Suppressor macrophage treated with lipopolysaccharide for 4 hours (primary cell): ENCODE measurements around the gene CGB8.
"Not testable (repeated sequence)": the region's sequence is repeated elsewhere in the genome, so short reads cannot be mapped to it uniquely, and the experiment has no call there.

Experiments used
- DNase-seq: peaks from one replicate; pipeline ENCODE4 v3.0.0-alpha.2; 2020

The CGB8 gene

GRCh38 chr19:49064768-49065611 lies 16.1 kb upstream of the CGB8 start, which contains the start of gene NTF4:
Gene NTF4 (minus strand): TSS chr19:49064818. CDS start chr19:49061997, 2,821 bp downstream.
- no peak for DNase-seq

GRCh38 chr19:49064029-49064629 lies 15.2 kb upstream of the CGB8 start:
- DNase-seq, result no peak

GRCh38 chr19:49061445-49061844 lies 12.5 kb upstream of the CGB8 start:
- DNase-seq, result no peak

GRCh38 chr19:49061000-49061399 lies 12.1 kb upstream of the CGB8 start:
- no peak for DNase-seq

GRCh38 chr19:49059053-49059452 lies 10.1 kb upstream of the CGB8 start:
- DNase-seq, result no peak

- DNase-seq, result no peak
These were observed 9.7 kb upstream of the CGB8 start for GRCh38 chr19:49058562-49058961.

GRCh38 chr19:49057636-49058234 lies 8.8 kb upstream of the CGB8 start, which contains the start of gene CGB7:
Gene CGB7 (minus strand): TSS chr19:49057749. CDS start chr19:49055375, 2,374 bp downstream.
- DNase-seq, result peak; percentile 63

GRCh38 chr19:49056902-49057596 lies 8.1 kb upstream of the CGB8 start:
- DNase-seq, result not testable (repeated sequence)

- peak; percentile 53 for DNase-seq
These were observed 7.4 kb upstream of the CGB8 start for GRCh38 chr19:49056101-49056901.

- DNase-seq, result not testable (repeated sequence)
These were observed 1.6 kb upstream of the CGB8 start for GRCh38 chr19:49050376-49051033.

- not testable (repeated sequence) for DNase-seq
These were observed 923 bp upstream of the CGB8 start for GRCh38 chr19:49049834-49050233.

GRCh38 chr19:49043548-49043947 lies 5.4 kb downstream of the CGB8 start, which contains the start of gene CGB5:
Gene CGB5 (plus strand): TSS chr19:49043848. CDS start chr19:49044210, 362 bp downstream.
- not testable (repeated sequence) for DNase-seq

GRCh38 chr19:49042666-49043065 lies 6.2 kb downstream of the CGB8 start:
- not testable (repeated sequence) for DNase-seq

- DNase-seq, result no peak
These were observed 6.7 kb downstream of the CGB8 start for GRCh38 chr19:49042177-49042576.

GRCh38 chr19:49039736-49040135 lies 9.2 kb downstream of the CGB8 start:
- DNase-seq, result not testable (repeated sequence)

GRCh38 chr19:49038557-49039276 lies 10.2 kb downstream of the CGB8 start:
- DNase-seq, result not testable (repeated sequence)

GRCh38 chr19:49038111-49038510 lies 10.8 kb downstream of the CGB8 start:
- not testable (repeated sequence) for DNase-seq

GRCh38 chr19:49036815-49037214 lies 12.1 kb downstream of the CGB8 start, which contains the start of gene CGB1:
Gene CGB1 (minus strand): TSS chr19:49036895. CDS start chr19:49036711, 184 bp downstream.
- DNase-seq, result peak; percentile 46

- peak; percentile 42 for DNase-seq
These were observed 17.1 kb downstream of the CGB8 start, which contains the start of gene CGB2 for GRCh38 chr19:49031642-49032301. Gene CGB2 (plus strand): TSS chr19:49031890. CDS start chr19:49032096, 206 bp downstream.

GRCh38 chr19:49030323-49030722 lies 18.6 kb downstream of the CGB8 start:
- DNase-seq, result not testable (repeated sequence)
